AG08395 (cell line): ENCODE data around the gene PTGFRN.

Experiments
- DNase-seq: peaks from one replicate; pipeline ENCODE4 v3.0.0; 2012; ENCODE audit warnings: mixed read lengths, low spot score

The PTGFRN gene

GRCh38 chr1:116944613-116945012, 34.9 kb downstream of the PTGFRN start:
- no peak for DNase-seq

GRCh38 chr1:116945421-116945820, 35.7 kb downstream of the PTGFRN start:
- DNase-seq: no peak

GRCh38 chr1:116945996-116946395, 36.3 kb downstream of the PTGFRN start:
- no peak for DNase-seq

- no peak for DNase-seq
Observed at GRCh38 chr1:116947092-116947860, 37.6 kb downstream of the PTGFRN start.

GRCh38 chr1:116948046-116948445, 38.3 kb downstream of the PTGFRN start:
- DNase-seq: no peak

- DNase-seq: no peak
Observed at GRCh38 chr1:116948642-116949041, 38.9 kb downstream of the PTGFRN start.

GRCh38 chr1:116949213-116949985, 39.7 kb downstream of the PTGFRN start:
- DNase-seq: no peak

GRCh38 chr1:116950517-116951199, 40.9 kb downstream of the PTGFRN start:
- peak; percentile 32 for DNase-seq

GRCh38 chr1:116951200-116951935, 41.7 kb downstream of the PTGFRN start:
- peak; percentile 69 for DNase-seq

- DNase-seq: no peak
Observed at GRCh38 chr1:116952738-116953275, 43.1 kb downstream of the PTGFRN start.

GRCh38 chr1:116954440-116954839, 44.7 kb downstream of the PTGFRN start:
- DNase-seq: no peak

GRCh38 chr1:116956378-116956777, 46.7 kb downstream of the PTGFRN start:
- no peak for DNase-seq

GRCh38 chr1:116957646-116958045, 47.9 kb downstream of the PTGFRN start:
- no peak for DNase-seq

GRCh38 chr1:116958110-116958509, 48.4 kb downstream of the PTGFRN start:
- no peak for DNase-seq

GRCh38 chr1:116958977-116959376, 49.3 kb downstream of the PTGFRN start:
- DNase-seq: no peak

- no peak for DNase-seq
Observed at GRCh38 chr1:116961606-116962005, 51.9 kb downstream of the PTGFRN start.

GRCh38 chr1:116962987-116963639, 53.4 kb downstream of the PTGFRN start:
- DNase-seq: no peak

- DNase-seq: peak; percentile 71
Observed at GRCh38 chr1:116966791-116967190, 57.1 kb downstream of the PTGFRN start.

- DNase-seq: no peak
Observed at GRCh38 chr1:116968724-116969123, 59.0 kb downstream of the PTGFRN start.

GRCh38 chr1:116971258-116971860, 61.6 kb downstream of the PTGFRN start:
- DNase-seq: no peak
